ENCODE results near the gene NOTUM.
A peak's percentile ranks its signal among the peaks of the same experiment; 100 is the strongest.

Gene NOTUM

DNA sequence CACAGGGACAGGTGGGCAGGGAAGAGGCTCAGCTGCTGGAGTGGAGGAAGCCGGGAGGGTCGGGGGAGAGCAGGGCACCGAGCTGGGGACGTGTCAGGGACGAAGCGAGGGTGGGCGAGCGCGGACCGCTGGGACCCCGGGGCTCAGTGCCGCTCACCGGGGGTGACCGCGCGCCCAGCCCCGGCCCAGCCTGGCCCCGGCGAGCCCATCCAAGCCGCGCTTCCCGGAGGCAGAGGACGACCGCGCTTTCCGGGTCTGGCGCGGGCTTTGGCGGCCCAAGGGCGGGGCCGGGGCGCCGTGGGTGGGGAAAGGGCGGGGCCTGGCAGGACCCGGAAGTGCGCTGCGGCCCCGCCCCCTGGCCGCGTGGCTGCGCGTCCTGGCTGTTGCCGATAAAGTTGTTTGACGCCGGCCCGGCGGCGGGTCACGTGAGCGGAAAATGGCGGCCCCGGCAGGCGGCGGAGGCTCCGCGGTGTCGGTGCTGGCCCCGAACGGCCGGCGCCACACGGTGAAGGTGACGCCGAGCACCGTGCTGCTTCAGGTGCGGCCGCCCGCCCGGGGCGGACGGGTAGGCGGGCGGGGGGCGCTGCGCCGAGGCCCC lies 16.3 kb upstream of the NOTUM start, which contains the start of gene ASPSCR1:
Gene ASPSCR1 (plus strand): TSS at position 419 of the 598 bp plus-strand sequence. CDS start 18 bp downstream, at position 437.
- peak; percentile 82 for DNase-seq (ENCODE audit: low read depth)

DNA sequence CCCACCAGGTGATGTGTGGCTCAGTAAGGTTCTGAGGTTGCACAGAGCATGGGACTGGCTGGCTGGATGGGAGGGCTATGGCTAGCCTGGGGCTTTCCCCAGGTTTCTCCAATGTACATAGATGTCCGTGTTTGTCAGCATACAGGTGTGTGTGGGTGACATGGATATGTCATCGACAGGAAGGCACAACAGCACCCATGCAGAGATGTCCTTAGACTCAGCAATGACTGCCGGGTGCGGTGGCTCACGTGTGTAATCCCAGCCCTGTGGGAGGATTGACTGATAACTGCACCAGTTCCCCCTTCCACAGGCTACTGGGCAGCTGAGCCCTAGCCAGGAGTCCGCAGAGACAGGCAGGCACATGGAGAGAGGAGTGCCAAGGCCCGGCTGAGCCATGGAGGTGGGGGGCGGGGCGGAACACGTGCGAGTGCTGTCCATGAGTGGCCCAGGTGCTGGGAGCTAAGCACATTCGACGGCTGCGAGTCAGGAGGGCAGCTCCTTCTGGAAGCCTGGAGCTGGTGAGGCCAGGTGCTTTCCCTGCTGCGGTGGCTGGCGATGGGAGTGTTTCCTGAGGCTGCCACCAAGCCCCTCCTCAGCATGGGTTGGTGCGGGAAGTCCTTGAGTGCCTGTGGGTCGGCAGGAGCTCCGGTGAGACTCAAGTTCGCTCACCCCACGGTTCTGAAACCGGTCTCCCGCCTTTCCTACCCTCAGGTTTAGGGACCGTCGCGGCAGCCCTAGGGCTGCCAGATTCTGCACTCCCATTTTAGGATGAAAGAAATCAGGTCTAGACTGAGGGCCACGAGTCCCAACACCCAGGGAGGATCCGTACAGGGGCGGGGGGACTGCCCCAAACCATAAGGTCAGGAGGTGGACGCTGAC lies 15.6 kb upstream of the NOTUM start:
- no peak for DNase-seq (ENCODE audit: low read depth)

DNA sequence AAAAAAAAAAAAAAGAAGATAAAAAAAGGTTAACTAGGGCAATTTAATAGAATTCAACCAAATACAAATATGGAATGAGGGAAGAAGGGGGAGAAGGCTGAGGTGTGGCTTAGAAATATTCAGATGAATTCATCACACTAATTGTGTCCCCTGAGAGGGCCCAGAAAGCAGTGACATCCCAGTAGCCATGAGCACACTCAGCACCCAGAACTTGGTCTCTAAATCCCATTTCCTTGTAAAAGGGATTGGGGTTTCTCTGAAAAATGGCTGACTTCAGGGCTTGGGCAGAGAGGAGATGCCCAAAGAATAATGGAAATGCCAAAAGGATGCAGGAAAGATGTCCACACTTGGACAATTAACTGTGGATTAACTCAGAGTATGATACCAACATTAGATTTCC lies 12.4 kb upstream of the NOTUM start:
- DNase-seq (ENCODE audit: low read depth): no peak

DNA sequence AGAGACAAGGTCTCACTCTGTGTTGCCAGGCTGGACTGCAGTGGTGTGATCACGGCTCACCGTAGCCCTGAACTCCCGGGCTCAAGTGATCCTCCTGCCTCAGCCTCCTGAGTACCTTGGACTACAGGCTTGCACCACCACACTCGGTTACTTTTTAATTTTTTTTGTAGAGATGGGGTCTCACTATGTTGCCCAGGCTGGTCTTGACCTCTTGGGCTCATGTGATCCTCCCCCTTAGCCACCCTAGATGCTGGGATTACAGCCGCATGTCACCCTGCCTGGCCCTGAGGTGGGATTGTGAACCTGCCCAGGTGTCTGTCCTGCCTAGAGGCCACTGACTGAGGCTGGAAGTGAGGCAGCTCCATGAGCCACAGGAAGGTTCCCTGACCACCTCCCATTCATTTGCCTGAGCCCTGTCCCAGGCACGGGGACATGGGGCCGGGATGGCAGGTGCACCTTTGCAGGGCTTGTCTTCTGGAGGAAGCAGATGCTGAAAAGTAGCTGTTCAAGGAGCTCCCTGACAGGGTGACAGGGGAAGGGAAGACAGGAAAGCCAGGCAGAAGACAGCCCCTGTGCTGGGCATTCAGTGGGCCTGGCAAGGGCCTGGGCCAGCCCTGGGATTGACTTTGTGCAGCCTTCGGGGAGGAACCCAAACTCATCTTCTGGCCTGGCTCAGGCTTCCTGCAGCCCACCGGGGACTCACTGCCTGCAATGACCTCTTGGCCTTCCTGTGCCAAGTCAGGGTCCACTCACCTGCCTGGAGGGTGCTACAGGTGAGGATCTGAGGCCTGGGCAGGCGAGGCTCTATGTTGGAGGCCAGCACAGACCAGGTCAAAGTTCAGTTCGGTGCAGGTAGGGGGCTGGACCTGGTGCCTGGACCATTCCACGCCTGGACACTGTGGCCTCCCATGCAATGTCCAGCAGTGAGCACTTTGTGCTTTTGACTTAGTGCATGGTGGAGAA lies 8.1 kb upstream of the NOTUM start:
- DNase-seq (ENCODE audit: low read depth): no peak

DNA sequence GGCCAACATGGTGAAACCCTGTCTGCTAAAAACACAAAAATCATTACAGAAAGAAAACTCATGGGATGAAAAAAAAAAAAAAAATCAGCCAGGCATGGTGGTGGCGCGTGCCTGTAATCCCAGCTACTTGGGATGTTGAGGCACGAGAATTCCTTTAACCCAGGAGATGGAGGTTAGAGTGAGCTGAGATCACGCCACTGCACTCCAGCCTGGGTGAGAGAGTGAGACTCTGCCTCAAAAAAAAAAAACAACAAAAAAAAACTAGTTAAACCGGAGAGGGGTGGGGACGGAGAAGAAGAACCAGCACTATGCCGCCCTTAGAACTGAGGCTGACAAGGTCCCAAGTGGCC lies 7.4 kb upstream of the NOTUM start:
- DNase-seq (ENCODE audit: low read depth): no peak

DNA sequence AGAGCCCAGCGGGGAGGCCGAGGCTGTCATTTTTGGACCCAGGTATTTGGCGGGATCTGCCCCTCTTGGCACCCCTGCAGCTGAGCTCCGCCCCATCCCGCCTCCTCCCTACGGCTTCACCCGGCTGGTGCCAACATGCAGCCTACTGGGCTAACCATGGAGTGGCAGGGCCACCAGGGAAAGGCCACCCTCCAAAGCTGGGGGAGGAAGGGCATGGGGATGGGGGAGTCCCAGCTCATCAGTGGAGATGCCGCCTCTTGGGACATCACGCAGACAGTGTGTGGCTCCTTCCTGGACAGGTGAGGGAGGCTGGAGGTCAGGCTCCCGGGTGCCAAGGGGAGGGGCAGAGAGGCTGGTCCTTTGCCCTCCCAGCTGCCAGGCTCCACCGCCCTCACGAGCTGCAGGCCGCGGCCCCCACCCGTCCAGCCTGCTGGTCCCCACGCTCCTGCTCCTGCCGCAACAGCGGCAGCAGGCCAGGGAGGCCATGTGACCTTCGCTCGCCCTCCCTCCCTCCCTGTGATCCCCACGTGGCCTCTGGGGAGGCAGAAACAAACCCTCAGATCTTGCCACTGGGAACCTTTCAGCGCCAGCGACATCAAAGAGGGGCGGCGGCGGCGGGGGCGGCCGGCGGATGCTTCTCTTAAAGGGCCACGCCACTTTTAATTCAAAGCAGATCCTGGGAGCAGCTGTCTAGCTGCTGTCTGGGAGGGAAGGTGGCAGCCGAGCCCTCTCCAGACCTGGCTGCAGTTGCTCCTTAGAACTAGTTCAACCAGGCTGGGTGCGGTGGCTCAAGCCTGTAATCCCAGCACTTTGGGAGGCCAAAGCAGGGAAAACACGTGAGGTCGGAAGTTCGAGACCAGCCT lies 6.8 kb upstream of the NOTUM start:
- DNase-seq (ENCODE audit: low read depth): peak; percentile 35

DNA sequence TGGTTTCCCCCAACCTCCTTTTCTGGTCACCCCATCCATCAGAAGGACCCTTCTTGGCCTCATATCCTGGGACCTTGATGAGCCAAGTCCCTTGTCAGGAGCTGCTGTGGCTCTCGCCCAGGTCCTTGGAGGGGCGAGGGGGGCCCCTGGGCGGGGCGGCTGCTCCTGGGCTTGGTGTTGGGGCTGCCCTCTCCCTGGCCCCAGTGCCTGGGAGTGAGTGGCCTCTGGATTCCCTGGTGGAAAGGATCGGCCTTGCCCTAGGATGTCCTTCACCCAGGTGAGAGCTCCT lies 6.2 kb upstream of the NOTUM start:
- DNase-seq (ENCODE audit: low read depth): no peak

DNA sequence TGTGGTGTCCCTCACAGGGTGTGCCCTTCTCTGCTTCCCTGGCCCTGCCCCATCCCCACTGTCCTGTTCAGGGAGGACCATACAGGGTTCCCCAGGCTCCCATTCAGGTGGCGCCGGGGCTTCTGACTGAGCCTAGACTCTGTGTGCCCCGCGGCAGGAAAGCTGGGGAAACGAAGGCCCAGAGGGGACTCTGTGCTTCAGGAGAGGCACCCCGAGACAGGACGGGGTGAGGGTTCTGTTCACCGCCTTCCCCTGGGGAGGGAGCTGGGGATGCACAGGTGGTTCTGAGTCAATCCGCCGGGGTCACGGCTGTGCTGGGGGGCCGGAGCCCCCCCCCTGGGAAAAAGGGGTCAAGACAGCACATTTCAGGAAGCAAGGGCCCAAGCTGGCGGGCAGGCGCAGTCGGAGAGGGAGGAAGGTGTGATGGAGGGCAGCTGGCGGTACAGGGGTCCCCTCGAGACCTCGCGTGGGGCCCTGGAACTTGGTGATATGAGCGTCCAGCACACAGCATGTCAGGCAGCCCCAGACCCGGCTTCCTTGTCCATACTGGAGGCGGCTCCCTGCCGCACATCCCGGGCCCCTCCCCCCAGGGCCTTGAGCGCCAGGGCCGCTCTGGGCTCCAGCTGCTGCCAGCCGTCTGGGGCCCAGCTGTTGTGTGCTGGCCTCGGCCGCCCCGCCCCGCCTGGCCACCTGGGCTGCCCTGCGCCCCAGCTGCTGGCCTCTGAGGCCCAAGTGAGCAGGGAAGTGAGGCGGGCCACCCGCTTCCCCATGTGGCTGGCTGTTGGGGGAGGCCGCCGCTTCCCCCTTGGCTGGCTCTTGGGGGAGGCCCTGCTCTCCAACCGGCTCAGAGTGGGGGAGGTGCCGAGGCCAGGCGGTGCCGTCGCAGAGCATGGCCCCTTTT lies 5.6 kb upstream of the NOTUM start:
- no peak for DNase-seq (ENCODE audit: low read depth)

DNA sequence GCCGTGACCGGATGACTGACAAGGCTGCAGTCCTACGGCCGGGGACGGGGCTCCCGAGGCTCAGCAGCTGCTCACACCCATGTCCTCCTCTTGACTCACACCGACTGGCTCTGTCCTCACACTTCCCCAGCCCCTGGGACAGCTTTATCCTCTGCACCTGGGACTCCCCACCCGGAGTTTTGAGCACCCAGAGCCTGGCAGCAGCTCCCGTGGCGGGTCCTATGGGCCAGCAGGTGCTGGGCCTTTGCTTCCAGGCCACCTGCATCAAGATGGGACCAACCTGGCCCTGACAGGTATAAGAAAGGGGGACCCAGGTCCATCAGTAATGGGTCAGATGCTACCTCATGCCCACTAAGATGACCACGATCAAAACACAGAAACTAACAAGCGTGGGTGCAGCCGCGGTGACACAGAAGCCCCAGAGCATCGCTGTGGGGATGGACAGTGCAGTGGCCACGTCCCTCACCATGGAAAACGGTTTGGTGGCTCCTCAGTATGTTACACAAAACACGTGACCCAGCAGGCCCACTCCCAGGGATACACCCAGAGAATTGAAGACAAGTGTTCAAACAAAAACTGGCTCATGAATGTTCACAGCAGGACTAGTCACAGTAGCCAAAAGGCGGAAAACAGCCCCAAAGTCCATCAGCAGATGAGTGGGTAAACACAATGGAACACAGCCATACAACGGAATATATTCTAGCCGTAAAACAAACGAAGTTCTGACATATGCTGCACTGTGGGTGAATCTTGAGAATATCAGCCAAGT lies 3.3 kb upstream of the NOTUM start:
- DNase-seq (ENCODE audit: low read depth): no peak

DNA sequence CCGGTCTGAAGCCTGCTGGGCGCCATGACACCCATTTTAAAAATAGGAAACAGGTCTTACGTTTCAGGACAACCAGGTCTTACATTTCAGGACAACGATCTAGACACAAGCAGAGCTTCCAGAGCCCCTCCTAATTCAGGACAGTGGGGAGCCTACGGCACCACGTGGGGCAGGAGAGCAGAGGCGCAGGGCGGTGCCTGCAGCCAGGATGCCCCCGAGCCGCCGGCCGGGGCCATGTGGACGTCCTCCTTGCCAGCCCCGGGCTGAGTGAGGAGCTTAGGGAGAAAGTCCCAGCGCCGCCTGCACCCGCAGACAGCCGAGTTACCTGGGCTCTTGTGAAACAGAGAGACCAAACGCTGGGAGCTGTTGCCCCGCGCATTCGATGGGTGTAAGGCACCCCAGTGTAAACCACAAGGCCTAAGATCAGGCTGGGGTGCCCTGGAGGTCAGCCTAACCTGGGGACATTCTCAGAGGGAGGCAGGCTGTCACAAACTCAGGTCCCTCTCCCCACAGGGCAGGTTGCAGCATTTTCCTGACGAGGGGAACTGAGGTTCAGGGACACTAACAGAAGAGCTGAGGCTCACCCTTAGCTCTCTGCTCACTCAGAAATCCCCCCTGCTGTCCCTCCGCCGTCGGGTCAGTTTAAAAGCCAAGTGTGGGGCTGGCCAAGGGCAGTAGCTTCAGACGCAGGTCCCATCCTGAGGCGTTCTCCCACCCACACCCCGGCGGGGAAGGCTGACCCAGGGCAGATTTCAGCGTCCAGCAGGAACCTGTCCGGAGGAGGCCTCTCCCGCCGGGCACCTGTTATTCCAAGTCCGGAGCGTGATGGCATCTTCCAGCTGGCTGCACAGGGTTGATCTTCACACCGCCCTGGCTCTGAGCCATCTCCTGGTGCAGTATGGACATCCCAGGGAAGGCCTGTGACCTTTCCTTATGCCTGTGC lies 1.8 kb upstream of the NOTUM start:
- DNase-seq (ENCODE audit: low read depth): no peak

DNA sequence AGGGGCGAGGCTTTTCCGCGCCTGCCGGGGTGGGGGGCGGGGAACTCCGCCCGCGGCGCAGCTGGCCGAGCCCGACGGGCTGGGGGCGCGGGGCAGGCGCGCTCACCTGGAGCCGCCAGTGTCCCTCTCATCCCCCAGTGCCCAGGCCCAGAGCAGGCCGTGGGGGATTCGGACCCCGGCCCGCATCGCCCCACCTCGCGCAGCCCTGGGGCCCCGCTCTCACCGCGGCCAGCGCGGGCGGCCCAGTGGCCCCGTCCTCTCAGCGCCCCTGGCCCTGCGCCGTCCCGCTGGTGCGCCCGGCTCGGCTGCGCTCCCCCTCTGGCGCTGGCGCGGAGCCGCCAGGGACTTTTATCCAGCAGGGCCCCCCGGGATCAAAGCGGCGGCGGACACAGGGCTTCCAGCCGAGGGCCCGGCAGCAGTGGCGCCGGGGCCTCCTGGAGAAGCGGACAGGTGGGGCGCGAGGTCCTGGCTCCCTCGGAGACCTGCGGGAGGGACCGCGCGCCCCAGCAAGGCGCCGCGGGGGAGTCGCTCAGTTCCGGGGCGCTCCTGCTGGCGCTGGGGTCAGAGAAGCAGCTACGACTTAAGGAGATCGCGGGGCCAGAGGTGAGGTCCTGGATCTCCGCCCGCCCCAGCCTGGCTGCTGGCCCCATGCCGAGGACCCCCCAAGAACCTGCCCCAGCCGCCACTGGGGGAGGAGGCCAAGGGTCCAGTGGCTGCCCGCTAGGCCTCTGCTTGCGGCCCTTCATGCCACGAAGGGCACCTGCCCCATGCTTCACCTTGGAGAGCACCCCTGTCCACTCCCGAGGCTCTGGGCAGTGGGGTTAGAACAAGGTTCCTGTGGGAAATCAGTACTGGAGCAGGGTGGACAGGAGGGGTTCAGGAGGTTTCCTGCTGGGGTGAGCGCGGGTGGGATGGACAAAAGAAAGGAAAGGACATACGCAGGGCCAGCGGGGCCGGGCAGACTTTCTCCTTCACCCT lies 823 bp upstream of the NOTUM start:
- no peak for DNase-seq (ENCODE audit: low read depth)

DNA sequence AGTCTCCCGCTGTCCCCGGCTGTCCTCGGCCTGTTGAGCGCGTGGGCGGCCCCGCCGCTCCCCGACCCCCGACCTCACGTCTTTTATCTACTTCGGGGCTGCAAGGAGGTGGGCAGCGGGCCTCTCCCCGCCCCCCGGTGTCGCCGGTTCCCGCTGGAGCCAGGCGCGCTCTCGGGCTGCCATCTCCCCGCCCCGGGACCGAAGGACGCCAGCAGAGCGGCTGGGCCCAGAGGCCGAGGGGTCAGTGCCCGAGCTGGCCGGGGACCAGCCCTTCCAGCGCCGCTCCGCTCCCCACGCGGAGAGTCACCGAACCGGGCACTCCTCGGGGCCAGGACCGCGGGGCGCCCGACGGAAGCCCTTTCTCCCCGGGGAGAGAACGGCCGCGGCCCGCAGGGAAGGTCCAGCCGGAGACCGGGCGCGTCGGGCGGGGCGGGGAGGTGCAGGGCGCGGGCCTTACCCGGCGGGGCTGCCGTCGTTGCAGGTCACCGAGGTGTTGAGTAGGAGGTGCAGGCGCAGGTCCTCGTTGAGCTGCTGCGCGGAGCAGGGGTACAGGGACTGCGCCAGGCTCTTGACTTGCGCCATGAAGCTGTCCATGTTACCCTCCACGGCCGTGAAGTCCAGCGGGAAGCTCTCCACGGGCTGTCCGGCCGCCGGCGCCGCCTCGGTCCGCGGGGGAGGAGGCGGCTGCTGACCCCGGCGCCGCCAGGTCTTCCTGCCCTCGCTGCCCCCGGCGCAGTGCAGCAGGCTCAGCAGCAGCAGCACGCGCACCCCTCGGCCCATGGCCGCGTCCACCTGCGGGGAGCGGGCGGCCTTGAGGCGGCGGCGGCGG lies 643 bp downstream of the NOTUM start:
- no peak for DNase-seq (ENCODE audit: low read depth)

DNA sequence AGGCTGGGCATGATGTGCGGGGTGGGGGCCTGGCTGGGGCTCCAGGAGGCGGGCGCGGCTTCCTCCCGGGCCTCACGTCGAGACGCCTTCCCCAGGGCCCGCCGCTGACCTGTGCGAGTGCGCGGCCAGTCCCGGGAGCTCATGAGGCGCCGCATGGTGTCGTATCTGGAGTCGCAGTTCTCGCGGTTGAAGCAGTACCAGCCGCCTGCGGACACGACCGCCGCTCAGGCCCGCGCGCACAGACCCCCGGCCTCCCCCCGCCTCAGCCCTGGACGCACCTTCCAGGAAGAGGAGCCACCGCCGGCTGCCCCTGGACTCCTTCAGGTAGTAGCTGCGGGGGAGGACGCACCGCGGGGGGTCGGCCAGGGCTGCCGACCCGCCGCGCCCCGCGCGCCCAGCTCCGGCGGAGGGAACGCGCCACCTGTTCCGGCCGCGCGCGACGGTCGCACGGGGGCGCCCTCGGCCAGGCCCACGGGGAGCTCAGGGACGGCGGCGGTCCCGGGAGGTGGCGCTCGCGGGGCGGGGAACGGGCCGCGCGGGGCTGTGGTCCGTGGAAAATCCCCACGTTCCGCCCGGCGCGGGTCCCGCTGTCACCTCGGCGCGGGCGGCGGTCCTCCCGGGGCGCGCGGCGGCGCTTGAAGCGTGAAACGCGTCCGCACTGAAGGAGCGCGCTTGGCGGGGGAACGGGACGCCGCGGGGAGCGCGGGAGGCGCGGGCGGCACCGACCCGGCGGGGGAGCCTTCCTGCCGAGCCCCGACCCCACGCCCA lies 1.4 kb downstream of the NOTUM start:
- no peak for DNase-seq (ENCODE audit: low read depth)

DNA sequence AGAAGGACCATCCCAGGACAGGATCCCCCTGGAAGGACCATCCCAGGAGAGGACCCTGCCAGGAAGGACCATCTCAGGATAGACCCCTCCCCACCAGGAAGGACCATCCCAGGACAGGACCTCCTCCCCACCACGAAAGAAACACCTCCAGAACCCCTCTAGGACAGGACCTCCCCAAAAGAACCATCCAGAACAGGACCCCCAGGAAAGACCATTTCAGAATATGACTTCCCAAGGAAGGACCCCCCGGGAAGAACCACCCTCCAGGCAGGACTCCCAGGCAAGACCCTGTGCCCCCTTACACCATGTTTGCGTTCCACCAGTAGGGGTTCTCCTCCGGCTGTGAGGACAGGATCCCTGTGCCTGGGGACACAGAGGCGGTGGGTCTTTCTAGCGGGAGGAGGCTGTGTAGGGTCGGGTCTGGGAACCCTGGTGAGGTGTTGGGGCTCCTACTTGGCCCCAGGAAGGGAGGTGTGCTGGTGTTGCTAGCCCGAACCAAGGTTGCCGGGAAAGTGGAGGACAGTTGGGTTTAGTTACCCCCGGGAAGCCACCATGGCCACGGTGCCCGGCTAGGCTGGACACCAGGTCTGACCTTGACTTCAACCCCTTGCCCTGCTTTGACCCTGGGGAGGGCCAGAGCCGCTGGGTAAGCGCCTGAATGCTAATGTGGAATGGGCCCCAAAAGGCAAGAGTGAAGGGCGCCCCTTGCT lies 2.2 kb downstream of the NOTUM start:
- DNase-seq (ENCODE audit: low read depth): no peak
